GM23338 (cell line): ENCODE data around the gene GFAP.

Experiments used
- CTCF ChIP-seq, 2 experiments: fragments of 200-600 bp in 1 of 2; sonication (generic) in 1 of 2; conservative IDR thresholded peaks; 2 replicates each; pipeline versions ENCODE4 v1.5.1 to v1.6.1; 2016 to 2017; ENCODE audit warnings: antibody characterized with exemption in 2 of 2, low read depth in 2 of 2, mild to moderate bottlenecking in 2 of 2, moderate library complexity in 1 of 2
- ETS1 ChIP-seq: IDR thresholded peaks from 2 replicates; pipeline ENCODE4 v1.6.1; 2016; ENCODE audit warnings: antibody characterized with exemption
- EZH2 ChIP-seq: fragments of 200-600 bp; sonication (generic); IDR thresholded peaks from one replicate; pipeline ENCODE4 v1.8.0; 2017; ENCODE audit warnings: antibody characterized with exemption, mild to moderate bottlenecking, low read depth; ENCODE audit not compliant: unreplicated experiment
- TF ChIP-seq, protein P1 (sequence below): IDR thresholded peaks from one replicate; pipeline ENCODE4 v1.6.1; 2018; ENCODE audit warnings: antibody characterized with exemption; ENCODE audit not compliant: unreplicated experiment

DNA sequence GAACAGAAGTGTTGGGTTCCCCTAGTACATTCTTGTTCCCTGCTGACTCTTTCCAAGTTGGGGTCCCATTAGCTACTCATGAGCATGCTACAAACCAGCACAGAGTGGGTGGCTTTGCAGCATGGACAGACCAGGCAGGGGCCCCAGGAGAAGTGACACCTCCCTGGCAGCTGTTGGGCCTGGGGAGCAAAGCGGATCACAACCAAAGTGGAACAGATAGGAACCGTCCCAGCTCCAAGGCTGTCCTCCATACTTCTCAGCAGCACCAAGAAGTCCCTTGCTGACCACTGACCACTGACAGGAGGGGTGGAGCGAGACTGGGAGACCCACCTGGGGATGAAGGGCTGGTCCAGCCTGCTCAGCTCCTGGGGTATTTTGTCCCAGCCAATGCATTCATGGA is 12.4 kb upstream of the GFAP start:
- TF ChIP-seq CTCF (conservative IDR thresholded peaks at IDR 0.05; ENCODE audit: low read depth in 2 of 2) (no peak), ETS1 (no peak), EZH2 (no peak)
- TF ChIP-seq, protein P1, sequence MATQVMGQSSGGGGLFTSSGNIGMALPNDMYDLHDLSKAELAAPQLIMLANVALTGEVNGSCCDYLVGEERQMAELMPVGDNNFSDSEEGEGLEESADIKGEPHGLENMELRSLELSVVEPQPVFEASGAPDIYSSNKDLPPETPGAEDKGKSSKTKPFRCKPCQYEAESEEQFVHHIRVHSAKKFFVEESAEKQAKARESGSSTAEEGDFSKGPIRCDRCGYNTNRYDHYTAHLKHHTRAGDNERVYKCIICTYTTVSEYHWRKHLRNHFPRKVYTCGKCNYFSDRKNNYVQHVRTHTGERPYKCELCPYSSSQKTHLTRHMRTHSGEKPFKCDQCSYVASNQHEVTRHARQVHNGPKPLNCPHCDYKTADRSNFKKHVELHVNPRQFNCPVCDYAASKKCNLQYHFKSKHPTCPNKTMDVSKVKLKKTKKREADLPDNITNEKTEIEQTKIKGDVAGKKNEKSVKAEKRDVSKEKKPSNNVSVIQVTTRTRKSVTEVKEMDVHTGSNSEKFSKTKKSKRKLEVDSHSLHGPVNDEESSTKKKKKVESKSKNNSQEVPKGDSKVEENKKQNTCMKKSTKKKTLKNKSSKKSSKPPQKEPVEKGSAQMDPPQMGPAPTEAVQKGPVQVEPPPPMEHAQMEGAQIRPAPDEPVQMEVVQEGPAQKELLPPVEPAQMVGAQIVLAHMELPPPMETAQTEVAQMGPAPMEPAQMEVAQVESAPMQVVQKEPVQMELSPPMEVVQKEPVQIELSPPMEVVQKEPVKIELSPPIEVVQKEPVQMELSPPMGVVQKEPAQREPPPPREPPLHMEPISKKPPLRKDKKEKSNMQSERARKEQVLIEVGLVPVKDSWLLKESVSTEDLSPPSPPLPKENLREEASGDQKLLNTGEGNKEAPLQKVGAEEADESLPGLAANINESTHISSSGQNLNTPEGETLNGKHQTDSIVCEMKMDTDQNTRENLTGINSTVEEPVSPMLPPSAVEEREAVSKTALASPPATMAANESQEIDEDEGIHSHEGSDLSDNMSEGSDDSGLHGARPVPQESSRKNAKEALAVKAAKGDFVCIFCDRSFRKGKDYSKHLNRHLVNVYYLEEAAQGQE = no peak
